GM23248 (cell line): ENCODE measurements around the gene MAST3. TPM values are rescaled to one million over a fixed set of nuclear protein-coding genes. Genes with fewer than 3 reads are reported as not detected.
A peak's percentile ranks its signal among the peaks of the same experiment; 100 is the strongest.

ENCODE experiments used
- DNase-seq: peaks from one replicate; pipeline ENCODE4 v3.0.0-alpha.2; 2015
- H2AFZ ChIP-seq: fragments of 200-600 bp; sonication (generic); 2 replicates; pipeline ENCODE4 v1.6.1; 2016; ENCODE audit warnings: antibody characterized with exemption
- H3F3A ChIP-seq: fragments of 200-600 bp; sonication (generic); 2 replicates; pipeline ENCODE4 v1.6.1; 2016; ENCODE audit warnings: mild to moderate bottlenecking, antibody characterized with exemption, mixed run types; ENCODE audit not compliant: insufficient read depth
- H3K27ac ChIP-seq: fragments of 200-600 bp; sonication (generic); 2 replicates; pipeline ENCODE4 v1.5.1; 2016; ENCODE audit warnings: mild to moderate bottlenecking
- H3K27me3 ChIP-seq: fragments of 200-600 bp; sonication (generic); replicated peaks from 2 replicates; pipeline ENCODE4 v1.6.1; 2016; ENCODE audit warnings: mild to moderate bottlenecking; ENCODE audit not compliant: insufficient read depth
- H3K36me3 ChIP-seq: fragments of 200-600 bp; sonication (generic); 2 replicates; pipeline ENCODE4 v1.6.1; 2016; ENCODE audit warnings: low read depth, mild to moderate bottlenecking
- H3K4me1 ChIP-seq: fragments of 200-600 bp; sonication (generic); 2 replicates; pipeline ENCODE4 v1.6.1; 2016; ENCODE audit warnings: mild to moderate bottlenecking; ENCODE audit not compliant: insufficient read depth
- H3K4me2 ChIP-seq: fragments of 200-600 bp; sonication (generic); one replicate; pipeline ENCODE4 v1.6.1; 2016; ENCODE audit warnings: mild to moderate bottlenecking; ENCODE audit not compliant: unreplicated experiment
- H3K4me3 ChIP-seq: fragments of 200-600 bp; sonication (generic); 2 replicates; pipeline ENCODE4 v1.5.1; 2016; ENCODE audit warnings: mild to moderate bottlenecking
- H3K79me2 ChIP-seq: fragments of 200-600 bp; sonication (generic); 2 replicates; pipeline ENCODE4 v1.6.1; 2016; ENCODE audit warnings: mild to moderate bottlenecking; ENCODE audit not compliant: insufficient read depth
- H3K9ac ChIP-seq: fragments of 200-600 bp; sonication (generic); 2 replicates; pipeline ENCODE4 v1.6.1; 2016; ENCODE audit warnings: mild to moderate bottlenecking
- H3K9me2 ChIP-seq: fragments of 200-600 bp; sonication (generic); 2 replicates; pipeline ENCODE4 v1.6.1; 2016; ENCODE audit warnings: mixed run types, mild to moderate bottlenecking, moderate library complexity; ENCODE audit not compliant: insufficient read depth
- H3K9me3 ChIP-seq: fragments of 200-600 bp; sonication (generic); one replicate; pipeline ENCODE4 v1.6.1; 2017; ENCODE audit warnings: low read depth
- H4K20me1 ChIP-seq: fragments of 200-600 bp; sonication (generic); 2 replicates; pipeline ENCODE4 v1.6.0; 2016; ENCODE audit not compliant: insufficient read depth
- EZH2 ChIP-seq: fragments of 200-600 bp; sonication (generic); IDR thresholded peaks from 2 replicates; pipeline ENCODE4 v1.6.1; 2018; ENCODE audit warnings: antibody characterized with exemption, mild to moderate bottlenecking; ENCODE audit not compliant: insufficient read depth, poor library complexity, severe bottlenecking
- EZH2phosphoT487 ChIP-seq: fragments of 200-600 bp; sonication (generic); IDR thresholded peaks from 2 replicates; pipeline ENCODE4 v1.6.1; 2018; ENCODE audit warnings: antibody characterized with exemption, moderate library complexity, mild to moderate bottlenecking, low read depth; ENCODE audit not compliant: insufficient read depth
- WGBS, 2 experiments: methylation state at CpG; one replicate each; pipeline ENCODE4 v1.1.6; 2015 to 2017; ENCODE audit warnings: low lambda C conversion rate in 2 of 2, low coverage in 1 of 2; ENCODE audit errors: missing lambda C conversion rate in 2 of 2; 5-methylcytosine and 5-hydroxymethylcytosine counted together
- in situ Hi-C: fragments of 300-500 bp; cut with MboI; formaldehyde crosslinking; loops from 2 replicates; pipeline ENCODE4 v1.15.0; 2020
- polyA plus RNA-seq: library from polyadenylated mRNA; unstranded; fragments of >200 nt; fragmentation: Nextera tagmentation; extraction: Ambion mirVana; gene quantifications from 2 replicates; pipeline ENCODE4 v1.2.1, GENCODE V29; 2016
- total RNA-seq: library from RNA; depleted of rRNA; stranded (reverse); fragments of >200 nt; shearing (Covaris generic); gene quantifications from 2 replicates; pipeline ENCODE4 v1.2.3, GENCODE V29; 2014

The MAST3 gene
- total and polyA plus RNA-seq, 2 experiments from 2014 or later, result 3.8 to 5.6 TPM

DNA sequence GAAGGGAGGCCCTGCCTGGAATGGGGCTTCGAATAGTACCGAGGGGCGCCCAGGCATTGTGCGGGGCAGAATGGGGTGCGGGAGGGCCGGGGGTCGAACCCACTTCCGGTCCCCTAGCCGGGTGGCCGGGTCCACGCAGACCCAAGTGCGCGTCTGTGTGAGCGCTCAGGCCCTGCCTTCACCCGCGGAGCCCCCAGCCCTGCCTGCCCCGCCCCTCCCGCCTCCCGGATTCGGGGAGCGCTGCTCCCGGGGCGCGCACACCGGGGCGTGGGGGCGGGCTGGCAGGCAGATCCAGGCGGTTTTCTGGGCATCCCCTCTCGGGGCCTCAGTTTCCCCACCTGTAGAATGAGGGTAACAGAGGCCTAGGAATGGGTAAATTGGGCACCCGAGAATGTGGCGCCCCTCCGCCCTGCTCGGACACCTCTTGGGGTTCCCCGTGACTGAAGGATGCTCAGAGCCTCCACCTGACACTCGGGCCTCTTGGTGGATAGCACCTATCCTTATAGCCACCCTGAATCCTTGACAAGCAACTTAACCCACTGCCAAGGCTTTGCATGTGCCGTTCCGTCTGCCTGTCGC is 56.1 kb downstream of the MAST3 start:
- H3K9me2 ChIP-seq, result no peaks in the 10 kb centered on the region
- no peaks in the 10 kb centered on the region for H4K20me1 ChIP-seq
- H3K27ac ChIP-seq, result peak overlapping the region; percentile 82
- peaks cover 10% of the 10 kb centered on the region for H3K4me1 ChIP-seq
- H3K79me2 ChIP-seq, result peaks cover 24% of the 10 kb centered on the region
- H3K36me3 ChIP-seq, result no peaks in the 10 kb centered on the region
- 0 to 1% methylated on average over 18 to 29 of the region's 38 CpGs for WGBS, 2 experiments
- H3K4me2 ChIP-seq, result peak overlapping the region; percentile 92
- no peaks in the 10 kb centered on the region for H3K9me3 ChIP-seq
- peak overlapping the region; percentile 87 for H3K9ac ChIP-seq
- H2AFZ ChIP-seq, result peak overlapping the region; percentile 76
- no peak for TF ChIP-seq EZH2
- TF ChIP-seq EZH2phosphoT487, result no peak
- peak overlapping the region; percentile 84 for H3K4me3 ChIP-seq
- no peaks in the 10 kb centered on the region for H3K27me3 ChIP-seq
- DNase-seq, result peak; percentile 51
- in situ Hi-C loops, result no loop called here
- peaks cover 14% of the 10 kb centered on the region for H3F3A ChIP-seq

DNA sequence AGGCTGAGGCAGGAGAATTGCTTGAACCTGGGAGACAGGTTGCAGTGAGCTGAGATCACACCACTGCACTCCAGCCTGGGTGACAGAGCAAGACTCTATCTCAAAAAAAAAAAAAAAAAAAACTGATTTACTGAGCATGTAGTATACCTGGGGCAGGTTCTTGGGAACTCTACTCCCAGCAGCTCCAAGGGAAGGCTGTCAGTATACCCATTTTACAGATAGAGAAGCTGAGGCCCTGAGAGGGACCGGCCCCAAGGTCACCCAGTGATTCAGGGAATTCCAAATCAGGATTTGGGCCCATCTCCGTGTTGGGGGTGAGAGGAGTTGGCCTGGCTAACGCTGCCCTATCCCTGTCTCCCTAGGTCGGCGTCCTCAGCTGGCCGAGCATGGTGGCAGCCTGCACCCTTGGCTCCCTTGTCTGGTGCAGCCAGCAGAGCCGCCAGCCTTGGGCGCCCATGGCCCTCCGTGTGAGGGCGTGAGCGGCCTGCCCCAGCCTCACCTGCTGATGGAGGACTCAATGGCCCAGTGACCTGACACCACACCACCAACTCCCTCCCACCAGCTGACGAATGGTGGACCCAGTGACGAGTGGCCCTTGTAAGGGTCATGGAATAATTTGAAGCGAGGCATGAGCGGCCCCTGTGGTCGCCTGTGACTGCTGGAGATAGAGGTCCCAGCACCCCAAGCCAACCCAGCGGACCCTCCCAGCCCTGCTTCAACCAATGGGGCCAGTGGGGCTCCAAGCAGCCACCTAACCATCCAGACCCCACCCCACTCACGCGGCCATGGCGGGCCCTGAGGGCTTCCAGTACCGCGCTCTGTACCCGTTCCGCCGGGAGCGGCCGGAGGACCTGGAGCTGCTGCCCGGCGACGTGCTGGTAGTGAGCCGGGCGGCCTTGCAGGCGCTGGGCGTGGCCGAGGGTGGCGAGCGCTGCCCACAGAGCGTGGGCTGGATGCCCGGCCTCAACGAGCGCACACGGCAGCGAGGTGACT is 57.8 kb downstream of the MAST3 start:
- 96 to 97% methylated on average over 21 to 37 of the region's 43 CpGs for WGBS, 2 experiments
- no peak overlapping the region for H3K4me2 ChIP-seq
- peaks cover 24% of the 10 kb centered on the region for H3K79me2 ChIP-seq
- no peak overlapping the region for H3K4me3 ChIP-seq
- no peaks in the 10 kb centered on the region for H3K27me3 ChIP-seq
- no peaks in the 10 kb centered on the region for H3K9me3 ChIP-seq
- H3K27ac ChIP-seq, result no peak overlapping the region
- H3K9me2 ChIP-seq, result no peaks in the 10 kb centered on the region
- no peak for DNase-seq
- H2AFZ ChIP-seq, result no peak overlapping the region
- no peaks in the 10 kb centered on the region for H4K20me1 ChIP-seq
- no peaks in the 10 kb centered on the region for H3K36me3 ChIP-seq
- no peak for TF ChIP-seq EZH2phosphoT487
- no peak for TF ChIP-seq EZH2
- H3K9ac ChIP-seq, result no peak overlapping the region
- peaks cover 10% of the 10 kb centered on the region for H3K4me1 ChIP-seq
- in situ Hi-C loops, result no loop called here
- H3F3A ChIP-seq, result peaks cover 14% of the 10 kb centered on the region

- peaks cover 10% of the 10 kb centered on the region for H3K4me1 ChIP-seq
- no peaks in the 10 kb centered on the region for H3K27me3 ChIP-seq
- no peaks in the 10 kb centered on the region for H3K36me3 ChIP-seq
- WGBS, 2 experiments, result 93 to 96% methylated on average over 6 of the region's 6 CpGs
- H3K79me2 ChIP-seq, result peaks cover 24% of the 10 kb centered on the region
- no peak overlapping the region for H3K4me2 ChIP-seq
- no peak overlapping the region for H3K9ac ChIP-seq
- DNase-seq, result no peak
- peaks cover 7% of the 10 kb centered on the region for H3F3A ChIP-seq
- H3K4me3 ChIP-seq, result no peak overlapping the region
- H2AFZ ChIP-seq, result no peak overlapping the region
- H4K20me1 ChIP-seq, result no peaks in the 10 kb centered on the region
- no peak for TF ChIP-seq EZH2
- no peak overlapping the region for H3K27ac ChIP-seq
- in situ Hi-C loops, result no loop called here
- H3K9me3 ChIP-seq, result no peaks in the 10 kb centered on the region
- H3K9me2 ChIP-seq, result no peaks in the 10 kb centered on the region
These were observed 58.7 kb downstream of the MAST3 start for GRCh38 chr19:18156268-18156667.

GRCh38 chr19:18156841-18157464 is 59.4 kb downstream of the MAST3 start:
- H3K4me3 ChIP-seq, result no peak overlapping the region
- peak; percentile 61 for DNase-seq
- H3K27ac ChIP-seq, result no peak overlapping the region
- peaks cover 24% of the 10 kb centered on the region for H3K79me2 ChIP-seq
- H2AFZ ChIP-seq, result no peak overlapping the region
- no peak overlapping the region for H3K4me2 ChIP-seq
- H3K9ac ChIP-seq, result 0 out of 2 replicates have a peak overlapping the region, but pooled peaks have one; percentile 16
- TF ChIP-seq EZH2phosphoT487 (no peak), EZH2 (no peak)
- in situ Hi-C loops, result no loop called here
- H3K9me3 ChIP-seq, result no peaks in the 10 kb centered on the region
- H3K9me2 ChIP-seq, result no peaks in the 10 kb centered on the region
- no peaks in the 10 kb centered on the region for H3K27me3 ChIP-seq
- H3K4me1 ChIP-seq, result peaks cover 4% of the 10 kb centered on the region
- WGBS, 2 experiments, result 56 to 60% methylated on average over 22 of the region's 22 CpGs
- no peaks in the 10 kb centered on the region for H4K20me1 ChIP-seq
- H3F3A ChIP-seq, result 0 out of 2 replicates have a peak, but pooled peaks cover under 1% of the 10 kb centered on the region
- no peaks in the 10 kb centered on the region for H3K36me3 ChIP-seq
